H1 (cell line): ENCODE results near the gene ERVMER34-1.

Experiments
- BACH1 ChIP-seq: IDR thresholded peaks from 2 replicates; pipeline ENCODE4 v1.6.1; 2012; ENCODE audit warnings: low read length, improper control_type of control experiment
- BRCA1 ChIP-seq: IDR thresholded peaks from 2 replicates; pipeline ENCODE4 v1.6.1; 2012; ENCODE audit warnings: low read depth, low read length, improper control_type of control experiment
- CREB1 ChIP-seq: IDR thresholded peaks from 2 replicates; pipeline ENCODE4 v1.6.1; 2012; ENCODE audit warnings: inconsistent platforms
- CTCF ChIP-seq, 3 experiments: IDR thresholded peaks; 1 replicate in 2 of 3; 2 replicates in 1 of 3; pipeline versions ENCODE4 v1.5.1 to v1.6.1; 2011; ENCODE audit warnings: low read length in 3 of 3, mild to moderate bottlenecking in 3 of 3, inconsistent platforms in 2 of 3, low read depth in 1 of 3, moderate library complexity in 1 of 3; ENCODE audit not compliant: insufficient read depth in 1 of 3; ENCODE audit errors: control extremely low read depth in 1 of 3
- GABPA ChIP-seq: IDR thresholded peaks from 2 replicates; pipeline ENCODE4 v1.6.1; 2011; ENCODE audit warnings: mild to moderate bottlenecking, low read length, moderate library complexity, borderline replicate concordance; ENCODE audit not compliant: insufficient read depth
- KDM1A ChIP-seq: fragments of 200-600, 300-600 bp; sonication (generic); IDR thresholded peaks from 2 replicates; pipeline ENCODE4 v1.7.1; 2016; ENCODE audit warnings: mild to moderate bottlenecking, low read length, borderline replicate concordance
- NRF1 ChIP-seq: IDR thresholded peaks from 2 replicates; pipeline ENCODE4 v1.6.1; 2011; ENCODE audit warnings: mild to moderate bottlenecking, low read depth, low read length, improper control_type of control experiment
- RFX5 ChIP-seq: IDR thresholded peaks from 2 replicates; pipeline ENCODE4 v1.6.1; 2011; ENCODE audit warnings: low read depth, low read length, improper control_type of control experiment, borderline replicate concordance
- SP1 ChIP-seq: IDR thresholded peaks from 2 replicates; pipeline ENCODE4 v1.6.1; 2011; ENCODE audit warnings: low read depth, low read length
- USF2 ChIP-seq: IDR thresholded peaks from 2 replicates; pipeline ENCODE4 v1.6.1; 2011; ENCODE audit warnings: low read length, improper control_type of control experiment
- YY1 ChIP-seq: IDR thresholded peaks from 2 replicates; pipeline ENCODE4 v1.6.1; 2011; ENCODE audit warnings: low read depth, mild to moderate bottlenecking, low read length

GRCh38 chr4:52751487-52751911, 274 bp upstream of the ERVMER34-1 start:
- TF ChIP-seq SP1 = no peak
- TF ChIP-seq NRF1 = no peak
- TF ChIP-seq KDM1A = no peak; the same call in 1 of the 2 replicates
- no peak for TF ChIP-seq USF2
- no peak for TF ChIP-seq YY1
- no peak for TF ChIP-seq RFX5
- TF ChIP-seq CTCF (IDR thresholded peaks at IDR 0.05; ENCODE audit: control extremely low read depth in 1 of 3, insufficient read depth in 1 of 3, low read depth in 1 of 3, low read length in 3 of 3) = no peak
- TF ChIP-seq BACH1 = no peak
- no peak for TF ChIP-seq BRCA1
- TF ChIP-seq CREB1 = no peak
- TF ChIP-seq GABPA = no peak
